ENCODE results near the gene ZNF83.
A peak's percentile ranks its signal among the peaks of the same experiment; 100 is the strongest.
"Not testable (repeated sequence)": the region's sequence is repeated elsewhere in the genome, so short reads cannot be mapped to it uniquely, and the experiment has no call there.

The ZNF83 gene

DNA sequence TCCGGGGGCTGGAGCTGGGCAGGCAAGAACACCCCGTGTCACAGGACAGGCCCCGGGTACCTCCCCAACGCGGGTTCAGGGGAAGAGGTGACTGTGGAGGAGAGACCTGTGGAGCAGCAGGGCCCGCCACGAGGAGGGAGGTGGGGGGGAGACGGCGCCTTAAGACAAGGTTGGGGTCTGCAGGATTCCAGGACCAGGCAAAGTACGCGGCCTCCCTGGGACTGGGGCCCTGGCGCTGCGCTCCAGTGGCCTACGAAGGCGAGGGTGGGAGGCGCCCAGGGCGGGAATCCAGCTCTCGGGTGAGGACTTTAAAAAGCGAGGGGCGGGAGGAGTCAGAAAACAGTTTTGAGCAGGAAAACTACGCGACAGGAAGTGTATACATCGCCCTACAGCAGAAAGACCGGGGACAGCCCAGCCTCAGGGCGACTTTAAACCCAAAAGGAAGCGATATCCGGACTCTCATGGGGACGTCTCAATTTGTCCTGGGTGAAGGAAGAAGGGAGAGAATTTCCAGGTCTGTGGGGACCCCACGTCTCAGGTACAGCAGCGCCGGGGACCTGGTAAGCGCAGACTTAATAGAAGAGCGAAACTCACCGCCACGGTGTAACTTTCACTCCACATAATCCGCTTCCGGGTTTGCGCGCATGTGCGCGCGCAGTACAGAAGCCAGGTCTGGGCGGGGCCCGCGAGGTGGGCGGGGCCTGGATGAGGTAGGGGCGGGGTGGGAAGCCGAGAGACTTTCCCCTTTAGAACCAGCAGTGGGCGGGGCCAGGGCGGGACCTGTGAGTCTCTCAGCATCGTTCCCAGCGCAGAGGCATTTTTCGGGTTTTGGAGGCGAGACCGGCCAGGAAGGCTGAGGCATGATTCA, at the start of gene ZNF83:
Gene ZNF83 (minus strand): TSS at position 638 of the 868 bp plus-strand sequence.
- peak; percentile 72 for DNase-seq

DNA sequence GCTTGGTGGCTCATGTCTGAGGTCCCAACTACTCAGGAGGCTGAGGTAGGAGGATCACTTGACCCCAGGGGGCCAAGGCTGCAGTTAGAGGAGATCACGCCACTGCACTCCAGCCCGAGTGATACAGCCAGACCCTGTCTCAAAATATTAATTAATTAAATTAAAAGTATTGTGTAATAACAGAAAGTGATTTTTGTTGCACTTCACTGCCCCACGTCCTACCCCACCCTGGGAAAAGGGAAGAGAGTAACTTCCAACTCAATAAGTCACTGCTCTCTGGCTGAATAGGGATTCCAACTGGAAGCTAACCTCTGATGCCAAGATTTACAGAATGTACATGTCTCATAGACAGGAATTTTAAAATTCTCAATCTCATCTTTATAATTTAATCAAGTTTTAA, 49.5 kb upstream of the ZNF83 start:
- no peak for DNase-seq

GRCh38 chr19:52685811-52686210, 47.7 kb upstream of the ZNF83 start:
- DNase-seq, result no peak

DNA sequence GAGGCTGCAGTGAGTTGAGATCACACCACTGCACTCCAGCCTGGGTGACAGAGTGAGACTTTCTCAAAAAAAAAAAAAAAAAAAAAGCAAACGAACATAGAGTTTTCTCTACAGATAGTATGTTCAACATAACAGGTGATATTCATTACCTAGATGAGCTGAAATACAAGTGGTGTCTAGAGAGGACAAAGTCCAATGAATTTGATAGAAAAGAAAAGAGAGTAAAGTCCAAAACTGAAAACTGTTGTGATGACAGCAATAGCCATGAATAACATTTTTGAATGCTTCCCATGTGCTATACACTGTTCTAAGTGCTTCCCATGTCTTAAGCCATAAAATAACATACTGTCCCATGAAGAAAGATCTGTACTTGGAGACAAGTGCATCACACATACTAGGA, 43.1 kb upstream of the ZNF83 start:
- not testable (repeated sequence) for DNase-seq

DNA sequence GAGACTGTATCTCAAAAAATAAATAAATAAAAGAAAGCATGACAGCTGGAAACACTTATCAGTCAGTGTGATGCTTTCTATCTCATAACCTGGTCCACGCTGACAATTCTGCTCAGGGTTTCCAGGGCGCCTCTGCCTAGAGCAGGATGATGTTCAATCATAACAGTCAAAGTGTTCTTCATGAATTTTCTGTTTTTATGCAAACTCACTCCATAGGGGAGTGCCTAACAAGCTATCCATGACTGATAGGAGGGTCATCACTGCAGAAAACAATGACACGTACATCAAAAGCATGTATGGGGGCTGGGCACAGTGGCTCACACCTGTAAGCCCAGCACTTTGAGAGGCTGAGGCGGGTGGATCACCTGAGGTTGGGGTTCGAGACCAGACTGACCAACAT, 41.4 kb upstream of the ZNF83 start:
- DNase-seq, result no peak

- not testable (repeated sequence) for DNase-seq
Observed at GRCh38 chr19:52675239-52675638, 37.1 kb upstream of the ZNF83 start.

- no peak for DNase-seq
Observed at GRCh38 chr19:52673014-52673413, 34.9 kb upstream of the ZNF83 start.

DNA sequence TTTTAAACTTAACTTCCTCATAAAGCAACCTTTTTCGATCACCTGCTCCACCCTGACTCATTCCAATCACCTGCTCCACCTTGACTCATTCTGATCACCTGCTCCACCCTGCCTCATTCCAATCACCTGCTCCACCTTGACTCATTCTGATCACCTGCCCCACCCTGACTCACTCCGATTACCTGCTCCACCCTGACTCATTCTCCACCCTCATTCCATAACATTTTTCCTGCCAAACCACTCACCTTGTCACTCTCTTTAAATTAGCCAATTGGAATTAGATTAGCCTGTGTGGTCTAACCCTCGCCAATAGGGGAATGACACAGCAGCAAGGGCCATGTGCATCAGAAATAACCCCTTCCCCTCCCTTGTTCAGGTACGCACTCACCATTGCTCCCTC, 31.9 kb upstream of the ZNF83 start:
- no peak for DNase-seq

DNA sequence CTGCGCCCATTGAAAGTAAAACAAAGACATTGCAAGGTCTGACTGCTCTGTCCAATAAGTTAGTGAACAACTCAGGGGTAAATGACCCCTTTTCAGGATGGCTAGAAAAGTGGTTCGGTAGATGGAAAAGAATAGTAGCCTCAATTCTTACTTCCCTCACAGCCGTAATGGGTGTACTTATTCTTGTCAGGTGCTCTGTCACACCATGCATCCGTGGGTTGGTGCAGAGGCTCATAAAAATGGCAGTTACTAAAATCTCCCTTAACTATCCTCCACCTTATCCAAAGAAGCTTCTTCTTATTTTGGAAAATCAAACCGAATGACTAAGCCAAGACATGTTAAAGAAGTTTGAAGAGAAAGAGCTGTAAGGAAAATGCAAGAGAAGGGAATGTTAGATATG, 31.4 kb upstream of the ZNF83 start:
- no peak for DNase-seq

DNA sequence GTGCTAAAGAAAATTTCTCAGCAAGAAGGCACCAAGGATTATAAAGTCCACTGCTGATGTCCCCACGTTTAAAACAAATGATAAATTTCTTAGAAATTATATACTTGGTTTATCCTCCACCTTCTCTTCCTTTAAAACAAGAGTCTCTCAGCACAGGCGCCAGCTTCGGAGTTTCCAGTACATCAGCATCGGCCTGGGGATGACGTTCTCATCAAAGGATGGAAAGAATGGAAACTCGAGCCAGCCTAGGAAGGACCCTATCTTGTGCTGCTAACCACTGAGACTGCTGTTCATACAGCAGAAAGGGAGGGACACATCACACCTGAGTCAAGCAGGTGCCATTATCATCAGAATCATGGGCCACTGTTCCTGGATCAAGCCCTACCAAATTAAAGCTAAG, 29.8 kb upstream of the ZNF83 start:
- DNase-seq, result no peak

DNA sequence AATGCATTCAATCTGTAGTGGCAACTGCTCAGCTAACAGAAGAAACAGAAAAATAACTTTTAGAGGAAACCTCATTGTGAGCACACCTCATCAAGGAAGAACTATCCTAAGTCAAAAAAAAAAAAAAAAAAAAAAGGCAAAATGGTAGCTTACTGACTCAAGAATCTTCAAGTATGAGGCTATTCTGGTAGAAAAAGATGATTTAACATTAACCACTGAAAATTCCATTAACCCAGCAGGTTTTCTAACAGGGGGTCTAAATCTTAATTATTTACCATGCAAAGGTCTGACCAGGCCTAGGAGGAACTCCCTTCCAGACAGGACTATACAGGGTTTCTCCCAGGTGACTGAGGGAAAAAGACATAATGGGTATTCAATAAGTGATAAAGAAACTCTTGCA, 28.4 kb upstream of the ZNF83 start:
- no peak for DNase-seq

DNA sequence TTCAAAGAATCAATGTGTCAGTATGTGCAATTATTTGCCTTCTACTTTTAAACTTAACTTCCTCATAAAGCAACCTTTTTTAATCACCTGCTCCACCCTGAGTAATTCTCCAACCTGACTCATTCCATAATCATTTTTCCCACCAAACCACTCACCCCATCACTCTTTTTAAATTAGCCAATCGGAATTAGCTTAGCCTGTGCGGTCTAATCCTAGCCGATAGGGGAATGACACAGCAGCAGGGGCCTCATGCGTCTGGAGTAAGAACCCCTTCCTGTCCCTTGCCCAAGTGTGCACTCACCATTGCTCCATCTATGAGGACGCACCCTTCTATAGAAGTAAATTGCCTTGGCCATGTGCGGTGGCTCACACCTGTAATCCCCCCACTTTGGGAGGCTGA, 27.4 kb upstream of the ZNF83 start:
- DNase-seq, result no peak

- no peak for DNase-seq
Observed at GRCh38 chr19:52665027-52665426, 26.9 kb upstream of the ZNF83 start.

- no peak for DNase-seq
Observed at GRCh38 chr19:52664461-52664860, 26.3 kb upstream of the ZNF83 start.

GRCh38 chr19:52662631-52663030, 24.5 kb upstream of the ZNF83 start:
- no peak for DNase-seq

DNA sequence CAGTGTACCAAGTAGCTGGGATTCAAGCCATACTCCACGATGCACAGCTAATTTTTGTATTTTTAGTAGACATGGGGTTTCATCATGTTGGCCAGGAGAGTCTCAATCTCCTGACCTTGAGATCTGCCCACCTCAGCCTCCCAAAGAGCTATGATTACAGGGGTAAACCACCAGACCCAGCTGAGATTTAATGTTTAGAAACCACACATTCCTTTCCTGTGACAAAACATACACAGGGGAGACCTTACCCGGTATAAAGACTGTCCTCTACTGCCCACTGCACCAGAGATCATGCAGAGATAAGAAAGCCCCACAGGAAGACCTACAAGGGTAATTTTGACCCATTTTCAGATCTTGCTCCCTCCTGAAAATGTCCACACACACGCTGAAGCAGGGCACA, 22.8 kb upstream of the ZNF83 start:
- no peak for DNase-seq

DNA sequence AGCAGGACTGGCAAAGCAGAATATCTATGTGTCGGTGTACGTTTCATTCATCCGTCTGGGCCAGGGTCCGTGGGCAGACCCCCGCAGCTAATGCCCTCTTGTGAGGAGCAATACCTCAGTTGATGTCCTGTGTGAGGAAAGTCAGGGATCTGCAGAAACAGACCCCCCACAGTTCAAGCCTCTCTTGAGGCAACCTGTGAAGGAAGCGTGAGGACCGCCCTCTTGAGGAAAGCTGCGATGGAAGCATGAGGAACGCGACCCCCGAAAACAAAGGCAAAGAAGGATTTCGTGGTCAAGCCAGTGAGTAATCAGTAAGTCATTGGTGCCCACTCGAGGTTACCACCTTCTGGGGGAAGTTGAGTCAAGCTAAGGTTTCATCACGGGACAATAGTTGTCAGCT, 20.9 kb upstream of the ZNF83 start:
- no peak for DNase-seq

DNA sequence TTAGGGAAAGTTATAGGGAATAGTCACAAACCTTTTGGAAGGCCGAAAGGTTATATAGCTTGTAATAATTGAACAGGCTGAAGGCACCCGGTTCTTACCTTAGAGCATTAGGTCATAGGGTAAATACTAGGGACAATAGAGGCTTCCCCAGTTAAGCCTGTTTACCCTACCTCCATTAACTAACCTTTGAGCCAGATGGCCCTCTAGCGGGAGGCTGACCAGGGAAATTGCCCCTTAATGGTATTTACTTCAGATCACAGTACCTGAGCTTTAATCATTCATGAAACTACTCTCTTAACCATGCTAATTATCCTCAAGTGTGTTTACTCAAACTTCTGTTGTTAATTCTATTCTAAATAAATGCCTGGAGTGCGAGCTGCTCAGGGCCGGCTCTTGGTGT, 20.4 kb upstream of the ZNF83 start:
- peak; percentile 54 for DNase-seq

DNA sequence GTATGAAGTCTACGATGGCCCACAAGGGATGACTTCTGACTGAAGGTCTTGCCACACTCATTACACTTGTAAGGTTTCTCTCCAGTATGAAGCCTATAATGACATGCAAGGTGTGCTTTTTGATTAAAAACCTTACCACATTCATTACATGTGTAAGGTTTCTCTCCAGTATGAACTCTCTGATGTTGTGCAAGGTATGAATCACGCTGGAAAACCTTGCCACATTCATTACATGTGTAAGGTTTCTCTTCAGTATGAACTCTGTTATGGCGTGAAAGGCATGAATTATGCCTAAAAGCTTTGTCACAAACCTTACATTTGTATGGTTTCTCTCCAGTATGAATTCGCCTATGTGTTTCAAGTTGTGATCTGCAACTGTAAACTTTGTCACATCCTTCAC, 15.0 kb upstream of the ZNF83 start:
- no peak for DNase-seq

DNA sequence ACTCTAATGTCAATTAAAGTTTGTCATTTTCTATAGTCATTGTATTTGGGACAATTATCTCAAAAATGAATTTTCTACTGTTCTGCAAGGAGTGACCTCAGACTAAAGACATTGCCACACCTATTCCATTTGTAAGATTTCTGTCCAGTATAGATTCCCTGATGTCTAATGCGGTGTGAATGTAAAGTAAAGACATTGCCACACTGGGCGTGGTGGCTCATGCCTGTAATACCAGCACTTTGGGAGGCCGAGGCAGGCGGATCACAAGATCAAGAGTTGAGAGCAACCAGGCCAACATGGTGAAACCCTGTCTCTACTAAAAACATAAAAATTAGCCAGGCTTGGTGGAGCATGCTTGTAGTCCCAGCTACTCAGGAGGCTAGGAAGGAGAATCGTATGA, 13.8 kb upstream of the ZNF83 start:
- no peak for DNase-seq

DNA sequence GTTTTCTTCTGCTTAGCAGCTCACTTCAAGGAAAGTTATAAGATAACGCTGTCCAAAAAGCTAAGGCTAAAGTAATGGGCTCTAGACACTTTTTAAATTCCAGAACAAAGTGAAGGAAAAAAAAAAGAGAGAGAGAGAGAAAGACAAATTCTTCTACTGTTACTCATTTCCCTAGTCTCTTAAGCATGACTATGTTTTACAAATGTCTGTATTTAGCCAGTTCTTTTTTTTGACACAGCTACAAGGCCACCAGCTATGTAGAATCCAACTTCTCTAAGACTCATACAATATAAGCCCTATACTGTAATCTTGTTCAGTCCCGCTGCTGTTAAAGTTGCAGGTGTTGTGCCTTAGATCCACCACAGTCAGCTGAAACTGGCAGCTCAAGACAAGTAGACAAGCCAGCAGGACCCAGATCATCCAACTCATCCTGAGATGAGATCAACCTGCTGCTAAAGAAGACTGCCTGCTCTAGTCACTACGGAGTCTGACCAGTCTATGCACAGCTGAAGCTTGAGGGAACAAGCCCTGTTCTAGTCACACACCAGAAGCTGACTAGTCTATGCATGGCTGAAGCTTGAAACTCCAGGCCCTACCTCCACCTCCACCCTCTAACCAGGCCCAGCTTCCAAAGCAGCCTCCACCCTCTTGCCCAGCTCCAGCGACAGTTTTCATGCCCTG, 10.3 kb upstream of the ZNF83 start:
- no peak for DNase-seq

DNA sequence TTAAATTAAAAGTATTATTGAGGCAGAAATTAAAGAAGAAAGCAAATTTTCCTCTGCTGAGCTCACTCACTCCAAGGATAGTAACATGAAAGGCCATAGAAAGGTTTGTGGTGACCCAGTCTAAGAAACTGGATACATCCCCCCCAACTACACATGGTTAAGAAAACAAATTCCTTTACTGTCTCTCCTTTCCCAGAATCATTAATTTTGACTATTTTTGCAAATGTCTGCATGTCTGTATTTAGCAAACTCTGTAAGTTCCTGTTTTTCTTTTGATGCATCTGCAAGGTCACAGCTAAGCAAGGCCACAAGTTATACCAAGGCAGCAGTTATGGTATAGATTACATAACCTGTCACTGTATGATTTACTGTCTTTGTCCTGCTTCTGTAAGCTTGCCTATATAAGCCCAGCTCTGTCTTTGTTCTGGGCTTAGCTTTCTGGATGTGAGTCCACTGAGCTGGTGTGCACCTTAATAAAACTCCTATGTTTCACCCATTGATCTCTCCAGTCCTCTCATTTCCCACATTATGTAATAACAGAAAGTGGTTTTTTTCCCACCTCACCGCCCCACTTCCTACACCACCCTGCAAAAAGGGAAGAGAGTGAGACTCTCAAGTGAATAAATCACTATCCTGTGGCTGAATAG, 8.5 kb upstream of the ZNF83 start:
- DNase-seq, result no peak

DNA sequence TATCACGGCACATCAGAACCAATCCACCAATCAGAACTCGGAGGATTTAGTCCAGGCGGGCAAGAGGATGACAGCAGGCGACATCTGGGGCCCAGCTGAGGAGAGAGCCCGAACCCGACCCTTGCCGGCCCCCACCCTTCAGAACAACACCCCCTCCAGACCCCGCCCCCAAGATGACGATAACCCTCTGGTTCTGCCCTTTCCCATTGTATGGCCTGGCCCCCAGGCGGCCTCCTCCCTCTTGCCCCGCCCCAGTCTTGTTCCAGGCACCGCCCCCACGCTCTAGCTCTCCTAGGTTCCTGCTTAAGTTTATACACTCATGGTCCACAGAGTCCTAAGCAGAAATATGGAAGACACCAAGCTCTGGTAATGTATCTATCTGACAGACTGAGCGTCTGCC, 2.8 kb upstream of the ZNF83 start:
- no peak for DNase-seq

DNA sequence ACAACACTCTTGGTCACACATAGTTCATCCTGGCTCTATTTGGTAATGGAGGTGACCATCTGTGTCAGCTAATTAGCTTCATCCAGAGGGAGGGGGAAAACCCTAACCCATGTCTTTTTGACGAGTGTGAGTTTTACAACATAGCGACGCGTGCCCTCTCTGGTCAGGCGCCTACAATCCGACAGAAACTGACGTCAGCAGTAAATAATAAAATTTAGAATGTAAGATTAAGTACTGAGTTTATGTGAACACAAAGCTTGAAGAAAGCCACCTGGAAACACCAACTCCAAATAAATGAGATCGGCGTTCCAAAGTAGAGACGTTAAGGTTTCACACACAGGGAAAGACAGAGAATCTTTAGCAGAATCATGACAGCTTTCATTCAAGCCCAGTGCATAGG, 1.8 kb upstream of the ZNF83 start:
- DNase-seq, result no peak

Data from DMS79 treated with DMSO at 0.1 percent for 48 hours (cell line).